ENCODE results near the gene DNAJC8. TPM values are rescaled to one million over a fixed set of nuclear protein-coding genes. Genes with fewer than 3 reads are reported as not detected.

Gene DNAJC8
- total RNA-seq, 1 donor, result 60.1 TPM

DNA sequence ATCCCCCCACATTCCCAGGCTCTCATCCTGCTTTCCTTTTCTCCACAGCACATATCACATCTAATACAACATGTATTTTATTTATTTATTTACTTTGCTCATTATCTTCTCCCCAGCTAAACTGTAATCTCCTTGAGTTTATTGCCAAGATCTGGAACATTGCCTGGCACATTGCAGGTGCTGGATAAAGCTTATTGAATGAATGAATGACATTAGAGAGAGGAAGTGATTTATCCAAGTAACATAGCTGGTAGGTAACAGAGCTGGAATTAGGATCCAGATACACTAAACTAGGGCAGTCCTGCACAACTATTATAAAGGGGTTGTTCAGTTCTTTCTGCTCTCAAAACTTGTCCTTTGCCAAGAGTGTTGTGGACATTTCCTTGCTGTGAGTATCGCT is 47.8 kb downstream of the DNAJC8 start:
- Histone ChIP-seq H3K79me2 (ENCODE audit: insufficient read depth, low read length) (no peaks in the 10 kb centered on the region), H3K4me1 (ENCODE audit: insufficient read depth, low read length) (no peaks in the 10 kb centered on the region), H3K4me3 (ENCODE audit: insufficient read depth, low read length) (no peak overlapping the region), H3K9me3 (ENCODE audit: low read depth, low read length) (no peaks in the 10 kb centered on the region), H3K4me2 (ENCODE audit: insufficient read depth, low read length) (no peak overlapping the region), H4K20me1 (ENCODE audit: insufficient read depth, low read length) (no peaks in the 10 kb centered on the region), H2AFZ (ENCODE audit: low read length) (no peak overlapping the region), H3K27ac (ENCODE audit: low read depth, low read length) (no peak overlapping the region), H3K27me3 (ENCODE audit: insufficient read depth, low read length) (no peaks in the 10 kb centered on the region), H3K36me3 (ENCODE audit: insufficient read depth, low read length) (no peaks in the 10 kb centered on the region)
- TF ChIP-seq CTCF (IDR thresholded peaks at IDR 0.05; ENCODE audit: extremely low read depth, low read depth, low read length), result no peak
- no peak for DNase-seq (ENCODE audit: insufficient read length, low spot score, missing footprints)

DNA sequence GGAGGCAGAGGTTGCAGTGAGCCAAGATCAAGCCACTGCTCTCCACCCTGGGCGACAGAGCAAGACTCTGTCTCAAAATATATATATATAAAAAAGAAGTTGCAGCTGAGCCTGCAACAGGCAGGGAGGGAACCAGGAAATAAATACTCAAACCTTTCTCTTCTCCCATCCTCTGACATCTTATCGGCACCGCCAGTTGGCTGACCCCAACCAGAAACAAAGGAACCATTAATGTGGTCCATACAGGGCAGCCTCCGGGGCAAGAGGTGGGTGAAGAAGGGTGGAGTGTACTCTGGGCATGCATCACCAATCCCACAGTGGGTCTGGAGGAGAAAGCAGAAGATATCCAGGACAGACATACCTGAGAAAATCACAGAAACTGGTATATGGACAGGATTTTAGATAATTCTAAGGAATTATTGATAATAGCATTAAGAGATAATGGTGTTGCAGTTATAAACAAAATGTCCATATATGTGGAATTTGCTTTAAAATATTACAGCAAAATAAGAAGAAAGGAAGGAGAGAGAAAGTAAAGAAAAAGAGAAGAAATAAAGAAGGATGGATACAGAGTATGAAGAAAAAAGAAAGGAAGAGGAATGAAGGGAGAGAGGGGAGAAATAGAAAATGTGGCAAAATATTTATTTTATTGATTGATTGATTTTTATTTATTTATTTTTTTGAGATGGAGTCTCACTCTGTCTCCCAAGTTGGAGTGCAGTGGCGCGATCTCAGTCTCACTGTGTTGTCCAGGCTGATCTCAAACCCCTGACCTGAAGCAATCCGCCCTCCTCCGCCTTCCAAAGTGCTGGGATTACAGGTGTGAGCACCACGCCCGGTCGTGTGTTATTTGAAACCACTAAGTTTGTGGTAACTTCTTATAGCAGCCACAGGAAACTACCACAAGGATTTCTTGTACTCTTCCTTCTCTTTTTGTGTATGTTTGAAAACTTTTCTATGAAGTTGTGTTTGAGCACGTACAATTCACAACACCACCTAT is 52.2 kb downstream of the DNAJC8 start:
- Histone ChIP-seq H4K20me1 (ENCODE audit: insufficient read depth, low read length) (no peaks in the 10 kb centered on the region), H3K4me3 (ENCODE audit: insufficient read depth, low read length) (no peak overlapping the region), H3K27me3 (ENCODE audit: insufficient read depth, low read length) (no peaks in the 10 kb centered on the region), H3K9me3 (ENCODE audit: low read depth, low read length) (no peaks in the 10 kb centered on the region), H3K79me2 (ENCODE audit: insufficient read depth, low read length) (no peaks in the 10 kb centered on the region), H2AFZ (ENCODE audit: low read length) (no peak overlapping the region), H3K27ac (ENCODE audit: low read depth, low read length) (no peak overlapping the region), H3K4me1 (ENCODE audit: insufficient read depth, low read length) (no peaks in the 10 kb centered on the region), H3K36me3 (ENCODE audit: insufficient read depth, low read length) (no peaks in the 10 kb centered on the region), H3K4me2 (ENCODE audit: insufficient read depth, low read length) (no peak overlapping the region)
- no peak for TF ChIP-seq CTCF (IDR thresholded peaks at IDR 0.05; ENCODE audit: extremely low read depth, low read depth, low read length)
- no peak for DNase-seq (ENCODE audit: insufficient read length, low spot score, missing footprints)

- Histone ChIP-seq H3K4me2 (ENCODE audit: insufficient read depth, low read length) (no peak overlapping the region), H3K9me3 (ENCODE audit: low read depth, low read length) (no peaks in the 10 kb centered on the region), H4K20me1 (ENCODE audit: insufficient read depth, low read length) (no peaks in the 10 kb centered on the region), H3K27ac (ENCODE audit: low read depth, low read length) (no peak overlapping the region), H2AFZ (ENCODE audit: low read length) (no peak overlapping the region), H3K36me3 (ENCODE audit: insufficient read depth, low read length) (no peaks in the 10 kb centered on the region), H3K4me1 (ENCODE audit: insufficient read depth, low read length) (no peaks in the 10 kb centered on the region), H3K4me3 (ENCODE audit: insufficient read depth, low read length) (no peak overlapping the region), H3K79me2 (ENCODE audit: insufficient read depth, low read length) (no peaks in the 10 kb centered on the region), H3K27me3 (ENCODE audit: insufficient read depth, low read length) (no peaks in the 10 kb centered on the region)
- no peak for DNase-seq (ENCODE audit: insufficient read length, low spot score, missing footprints)
- no peak for TF ChIP-seq CTCF (IDR thresholded peaks at IDR 0.05; ENCODE audit: extremely low read depth, low read depth, low read length)
Measured at GRCh38 chr1:28178690-28179485, 53.9 kb downstream of the DNAJC8 start.
